ENCODE data around the gene VWF.

DNA sequence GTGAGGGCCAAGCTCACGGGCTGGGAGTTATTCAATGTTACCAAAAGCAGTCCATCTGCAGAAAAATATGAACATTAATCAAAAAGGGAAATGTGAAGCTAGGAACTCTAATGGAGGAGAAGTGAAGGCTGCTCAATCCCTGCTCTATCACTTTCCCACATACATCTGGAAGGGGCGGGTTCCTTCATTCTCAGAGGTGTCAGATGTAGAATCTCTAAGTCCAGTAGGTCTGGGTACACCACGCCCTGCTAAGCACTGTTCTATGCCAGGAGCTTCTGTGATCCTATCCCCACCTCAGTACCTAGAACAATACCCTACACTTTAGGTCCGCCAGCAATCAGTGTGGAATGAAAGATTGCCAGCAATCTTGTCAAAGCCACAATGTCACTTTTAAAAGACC is 142.4 kb downstream of the VWF start:
- TF ChIP-seq POLR2A (IDR thresholded peaks at IDR 0.05) = no peak
- TF ChIP-seq, protein P1, sequence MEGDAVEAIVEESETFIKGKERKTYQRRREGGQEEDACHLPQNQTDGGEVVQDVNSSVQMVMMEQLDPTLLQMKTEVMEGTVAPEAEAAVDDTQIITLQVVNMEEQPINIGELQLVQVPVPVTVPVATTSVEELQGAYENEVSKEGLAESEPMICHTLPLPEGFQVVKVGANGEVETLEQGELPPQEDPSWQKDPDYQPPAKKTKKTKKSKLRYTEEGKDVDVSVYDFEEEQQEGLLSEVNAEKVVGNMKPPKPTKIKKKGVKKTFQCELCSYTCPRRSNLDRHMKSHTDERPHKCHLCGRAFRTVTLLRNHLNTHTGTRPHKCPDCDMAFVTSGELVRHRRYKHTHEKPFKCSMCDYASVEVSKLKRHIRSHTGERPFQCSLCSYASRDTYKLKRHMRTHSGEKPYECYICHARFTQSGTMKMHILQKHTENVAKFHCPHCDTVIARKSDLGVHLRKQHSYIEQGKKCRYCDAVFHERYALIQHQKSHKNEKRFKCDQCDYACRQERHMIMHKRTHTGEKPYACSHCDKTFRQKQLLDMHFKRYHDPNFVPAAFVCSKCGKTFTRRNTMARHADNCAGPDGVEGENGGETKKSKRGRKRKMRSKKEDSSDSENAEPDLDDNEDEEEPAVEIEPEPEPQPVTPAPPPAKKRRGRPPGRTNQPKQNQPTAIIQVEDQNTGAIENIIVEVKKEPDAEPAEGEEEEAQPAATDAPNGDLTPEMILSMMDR (IDR thresholded peaks at IDR 0.05) = no peak

All from heart left ventricle (tissue), 13 donors.